Measurements from ENCODE around the gene TNS4.

Gene TNS4

DNA sequence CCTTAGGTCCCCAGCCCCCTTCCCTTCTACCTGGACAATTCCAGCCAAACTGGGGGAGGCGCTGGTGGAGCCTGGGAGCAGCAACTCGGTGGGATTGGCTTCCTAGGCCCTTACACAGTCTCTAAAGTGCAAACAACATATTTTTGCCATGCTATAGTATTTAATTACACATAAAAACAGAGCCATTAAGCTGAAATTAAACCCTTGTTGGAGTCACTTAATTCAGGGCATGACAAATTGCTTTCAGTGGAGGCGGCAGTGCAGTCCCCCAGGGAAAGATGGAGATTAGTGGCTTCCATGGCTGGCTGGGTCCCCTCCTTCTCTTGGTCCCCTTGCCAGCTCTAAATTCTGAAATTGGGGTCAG is 40.8 kb downstream of the TNS4 start:
- Histone ChIP-seq H3K79me2 (ENCODE audit: insufficient read depth, low read length) (no peaks in the 10 kb centered on the region), H3K27ac (ENCODE audit: low read length) (no peak overlapping the region), H2AFZ (ENCODE audit: low read depth, low read length) (no peak overlapping the region), H3K9ac (ENCODE audit: low read depth, low read length) (no peak overlapping the region), H3K4me2 (ENCODE audit: insufficient read depth, low read length) (no peak overlapping the region), H4K20me1 (ENCODE audit: insufficient read depth, low read length) (no peaks in the 10 kb centered on the region), H3K9me3 (ENCODE audit: insufficient read depth, low read length, severe bottlenecking) (no peaks in the 10 kb centered on the region), H3K4me1 (ENCODE audit: insufficient read depth, low read length) (no peaks in the 10 kb centered on the region), H3K4me3 (ENCODE audit: low read depth in 1 of 2, low read length in 2 of 2) (no peak overlapping the region), H3K36me3 (ENCODE audit: insufficient read depth, low read length) (peaks cover 29% of the 10 kb centered on the region), H3K27me3 (ENCODE audit: insufficient read depth, low read length, poor library complexity) (no peaks in the 10 kb centered on the region)
- ATAC-seq (ENCODE audit: insufficient read depth, low read depth): no peak
- no peak for DNase-seq
- no peak for TF ChIP-seq EZH2 (IDR thresholded peaks at IDR 0.05; ENCODE audit: borderline replicate concordance, low read depth, low read length, severe bottlenecking)
- TF ChIP-seq, protein P1, sequence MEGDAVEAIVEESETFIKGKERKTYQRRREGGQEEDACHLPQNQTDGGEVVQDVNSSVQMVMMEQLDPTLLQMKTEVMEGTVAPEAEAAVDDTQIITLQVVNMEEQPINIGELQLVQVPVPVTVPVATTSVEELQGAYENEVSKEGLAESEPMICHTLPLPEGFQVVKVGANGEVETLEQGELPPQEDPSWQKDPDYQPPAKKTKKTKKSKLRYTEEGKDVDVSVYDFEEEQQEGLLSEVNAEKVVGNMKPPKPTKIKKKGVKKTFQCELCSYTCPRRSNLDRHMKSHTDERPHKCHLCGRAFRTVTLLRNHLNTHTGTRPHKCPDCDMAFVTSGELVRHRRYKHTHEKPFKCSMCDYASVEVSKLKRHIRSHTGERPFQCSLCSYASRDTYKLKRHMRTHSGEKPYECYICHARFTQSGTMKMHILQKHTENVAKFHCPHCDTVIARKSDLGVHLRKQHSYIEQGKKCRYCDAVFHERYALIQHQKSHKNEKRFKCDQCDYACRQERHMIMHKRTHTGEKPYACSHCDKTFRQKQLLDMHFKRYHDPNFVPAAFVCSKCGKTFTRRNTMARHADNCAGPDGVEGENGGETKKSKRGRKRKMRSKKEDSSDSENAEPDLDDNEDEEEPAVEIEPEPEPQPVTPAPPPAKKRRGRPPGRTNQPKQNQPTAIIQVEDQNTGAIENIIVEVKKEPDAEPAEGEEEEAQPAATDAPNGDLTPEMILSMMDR (IDR thresholded peaks at IDR 0.05; ENCODE audit: borderline replicate concordance, extremely low read depth, low read length, poor library complexity, severe bottlenecking): no peak

DNA sequence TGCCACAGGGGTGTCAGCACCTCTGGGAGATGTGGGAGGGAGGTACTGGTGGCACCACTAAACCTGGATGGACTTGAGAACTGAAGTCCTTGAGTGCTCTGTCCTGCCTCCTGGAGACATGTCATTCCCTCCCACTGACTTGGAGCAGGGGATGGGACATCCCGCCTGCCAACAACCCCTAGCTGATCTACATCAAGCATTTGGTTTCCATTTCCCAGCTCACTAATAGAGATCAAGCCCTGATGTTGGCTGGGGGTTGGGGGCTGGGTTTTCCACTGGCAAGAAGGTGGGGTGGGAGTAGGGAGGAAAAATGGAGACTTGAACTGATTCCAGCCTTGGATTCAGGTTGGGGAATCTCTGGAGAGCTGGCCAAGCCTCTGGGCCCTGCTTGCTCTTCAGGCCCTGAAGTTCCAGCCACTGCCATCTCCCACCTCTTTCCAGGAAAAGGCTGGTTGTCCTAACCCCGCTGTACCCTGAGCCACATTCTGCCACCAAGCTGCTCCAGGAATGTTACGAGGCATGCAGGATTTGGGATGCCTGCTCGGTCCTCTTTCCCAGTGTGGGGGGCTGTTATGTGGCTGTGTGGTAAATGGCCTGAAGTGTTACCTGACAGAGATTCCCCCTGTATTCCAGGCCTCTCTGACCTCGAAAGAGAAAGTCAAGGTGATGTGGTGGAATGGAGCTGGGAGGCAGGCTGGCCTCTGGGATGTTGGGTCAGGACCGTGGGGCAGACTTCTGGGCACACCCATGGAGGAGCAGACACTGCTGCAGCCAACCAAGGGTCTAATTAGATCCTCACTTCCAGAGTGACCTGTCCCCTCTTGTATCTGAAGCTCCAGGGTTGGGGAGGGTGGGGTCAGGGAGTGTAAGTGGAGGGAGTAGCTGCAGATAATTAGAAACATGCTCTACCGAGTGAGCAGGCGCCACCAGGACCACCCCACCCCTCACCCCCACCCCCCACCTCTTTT is 41.5 kb downstream of the TNS4 start:
- H3K4me1 ChIP-seq (ENCODE audit: insufficient read depth, low read length): no peaks in the 10 kb centered on the region

DNA sequence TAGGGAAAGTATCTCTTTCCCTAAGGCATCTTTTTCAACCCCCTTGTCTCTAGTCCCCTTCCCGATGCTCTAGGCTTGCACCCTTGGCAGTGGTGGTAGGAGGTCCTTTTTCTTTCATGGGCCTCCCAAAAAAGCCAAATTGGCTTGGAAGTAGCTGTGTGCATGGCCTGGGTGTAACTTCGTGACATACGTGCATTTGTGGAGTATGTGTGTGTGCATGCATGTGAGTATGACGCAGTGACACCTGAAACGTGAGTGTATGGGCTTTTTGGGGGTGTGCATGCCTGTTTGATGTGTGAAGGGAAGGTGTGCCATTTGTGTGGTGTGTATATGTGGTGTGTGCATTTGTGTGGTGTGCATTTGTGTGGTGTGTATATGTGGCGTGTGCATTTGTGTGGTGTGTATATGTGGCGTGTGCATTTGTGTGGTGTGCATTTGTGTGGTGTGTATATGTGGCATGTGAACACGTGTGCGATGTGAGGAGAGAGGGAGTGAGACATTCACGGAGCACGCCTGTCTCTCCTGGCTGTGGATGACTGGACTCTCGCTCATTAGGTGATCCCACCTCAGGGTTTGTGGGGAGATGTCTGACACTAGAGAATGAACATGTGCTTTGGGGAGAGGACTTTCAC is 42.5 kb downstream of the TNS4 start:
- Histone ChIP-seq H3K36me3 (ENCODE audit: insufficient read depth, low read length) (peaks cover 38% of the 10 kb centered on the region), H3K27ac (ENCODE audit: low read length) (no peak overlapping the region), H3K79me2 (ENCODE audit: insufficient read depth, low read length) (no peaks in the 10 kb centered on the region), H3K9ac (ENCODE audit: low read depth, low read length) (no peak overlapping the region), H3K27me3 (ENCODE audit: insufficient read depth, low read length, poor library complexity) (no peaks in the 10 kb centered on the region), H4K20me1 (ENCODE audit: insufficient read depth, low read length) (no peaks in the 10 kb centered on the region), H3K9me3 (ENCODE audit: insufficient read depth, low read length, severe bottlenecking) (no peaks in the 10 kb centered on the region), H3K4me3 (ENCODE audit: low read depth in 1 of 2, low read length in 2 of 2) (no peak overlapping the region), H3K4me1 (ENCODE audit: insufficient read depth, low read length) (no peaks in the 10 kb centered on the region), H3K4me2 (ENCODE audit: insufficient read depth, low read length) (no peak overlapping the region), H2AFZ (ENCODE audit: low read depth, low read length) (no peak overlapping the region)
- DNase-seq: no peak
- ATAC-seq (ENCODE audit: insufficient read depth, low read depth): no peak
- TF ChIP-seq, protein P1 (IDR thresholded peaks at IDR 0.05; ENCODE audit: borderline replicate concordance, extremely low read depth, low read length, poor library complexity, severe bottlenecking): no peak
- no peak for TF ChIP-seq EZH2 (IDR thresholded peaks at IDR 0.05; ENCODE audit: borderline replicate concordance, low read depth, low read length, severe bottlenecking)

More for the DNA sequence above, 41.5 kb downstream of the TNS4 start:
- H3K9ac ChIP-seq (ENCODE audit: low read depth, low read length): no peak overlapping the region
- H3K79me2 ChIP-seq (ENCODE audit: insufficient read depth, low read length): no peaks in the 10 kb centered on the region
- H3K36me3 ChIP-seq (ENCODE audit: insufficient read depth, low read length): peaks cover 29% of the 10 kb centered on the region
- H3K4me3 ChIP-seq (ENCODE audit: low read depth in 1 of 2, low read length in 2 of 2): no peak overlapping the region
- no peak overlapping the region for H3K27ac ChIP-seq (ENCODE audit: low read length)
- TF ChIP-seq EZH2 (IDR thresholded peaks at IDR 0.05; ENCODE audit: borderline replicate concordance, low read depth, low read length, severe bottlenecking): no peak
- TF ChIP-seq, protein P1 (IDR thresholded peaks at IDR 0.05; ENCODE audit: borderline replicate concordance, extremely low read depth, low read length, poor library complexity, severe bottlenecking): no peak
- DNase-seq (no peak), ATAC-seq (ENCODE audit: insufficient read depth, low read depth) (no peak)
- H3K27me3 ChIP-seq (ENCODE audit: insufficient read depth, low read length, poor library complexity): no peaks in the 10 kb centered on the region
- no peaks in the 10 kb centered on the region for H4K20me1 ChIP-seq (ENCODE audit: insufficient read depth, low read length)
- H3K9me3 ChIP-seq (ENCODE audit: insufficient read depth, low read length, severe bottlenecking): no peaks in the 10 kb centered on the region
- H3K4me2 ChIP-seq (ENCODE audit: insufficient read depth, low read length): no peak overlapping the region
- H2AFZ ChIP-seq (ENCODE audit: low read depth, low read length): no peak overlapping the region

Measured in DND-41 (cell line).